GM23338 (cell line): Measurements from ENCODE around the gene LYST. TPM values are rescaled to one million over a fixed set of nuclear protein-coding genes. Genes with fewer than 3 reads are reported as not detected.

ENCODE experiments used
- ATAC-seq: fragments of 200-7000 bp; cut with Tn5 transposase; 3 replicates; pipeline ENCODE4 v1.9.1; 2020
- DNase-seq: peaks from one replicate; pipeline ENCODE4 v3.0.0-alpha.2; 2015; ENCODE audit warnings: low spot score
- H2AFZ ChIP-seq: fragments of 200-600 bp; sonication (generic); 2 replicates; pipeline ENCODE4 v1.8.0; 2016; ENCODE audit warnings: antibody characterized with exemption, mild to moderate bottlenecking, moderate library complexity
- H3F3A ChIP-seq: fragments of 200-600 bp; sonication (generic); replicated peaks from 2 replicates; pipeline ENCODE4 v1.8.0; 2017; ENCODE audit warnings: antibody characterized with exemption, mixed run types, low read depth
- H3K27ac ChIP-seq: fragments of 200-600 bp; sonication (generic); 2 replicates; pipeline ENCODE4 v1.6.1; 2016; ENCODE audit warnings: low read depth
- H3K27me3 ChIP-seq: fragments of 200-600 bp; sonication (generic); 2 replicates; pipeline ENCODE4 v1.8.0; 2016; ENCODE audit warnings: mild to moderate bottlenecking, mixed run types, moderate library complexity; ENCODE audit not compliant: insufficient read depth
- H3K36me3 ChIP-seq: fragments of 200-600 bp; sonication (generic); 2 replicates; pipeline ENCODE4 v1.8.0; 2016; ENCODE audit warnings: mild to moderate bottlenecking; ENCODE audit not compliant: insufficient read depth
- H3K4me1 ChIP-seq: fragments of 200-600 bp; sonication (generic); 2 replicates; pipeline ENCODE4 v1.8.0; 2016; ENCODE audit warnings: mild to moderate bottlenecking, moderate library complexity; ENCODE audit not compliant: insufficient read depth
- H3K4me2 ChIP-seq: fragments of 200-600 bp; sonication (generic); 2 replicates; pipeline ENCODE4 v1.7.1; 2017; ENCODE audit warnings: mixed run types
- H3K4me3 ChIP-seq: fragments of 200-600 bp; sonication (generic); 2 replicates; pipeline ENCODE4 v1.6.1; 2016; ENCODE audit warnings: mixed run types
- H3K79me2 ChIP-seq: fragments of 200-600 bp; sonication (generic); replicated peaks from 2 replicates; pipeline ENCODE4 v1.8.0; 2017; ENCODE audit warnings: mild to moderate bottlenecking; ENCODE audit not compliant: insufficient read depth
- H3K9me2 ChIP-seq: fragments of 200-600 bp; sonication (generic); 2 replicates; pipeline ENCODE4 v1.8.0; 2017; ENCODE audit not compliant: insufficient read depth
- H4K20me1 ChIP-seq: fragments of 200-600 bp; sonication (generic); replicated peaks from 2 replicates; pipeline ENCODE4 v1.8.0; 2017; ENCODE audit warnings: mild to moderate bottlenecking; ENCODE audit not compliant: insufficient read depth
- H3K27ac Mint-ChIP-seq: 2 replicates; pipeline ENCODE4 v1.8.0; 2020; ENCODE audit warnings: inconsistent platforms, mild to moderate bottlenecking, moderate library complexity, mixed read lengths
- H3K27me3 Mint-ChIP-seq: 3 replicates; pipeline ENCODE4 v1.8.0; 2022; ENCODE audit warnings: low read depth, mild to moderate bottlenecking, moderate library complexity, mixed read lengths, inconsistent platforms; ENCODE audit not compliant: insufficient read depth, poor library complexity
- H3K36me3 Mint-ChIP-seq: 3 replicates; pipeline ENCODE4 v1.8.0; 2021; ENCODE audit warnings: low read depth, mild to moderate bottlenecking, inconsistent platforms, moderate library complexity, mixed read lengths
- H3K4me1 Mint-ChIP-seq: 3 replicates; pipeline ENCODE4 v1.8.0; 2020; ENCODE audit warnings: mild to moderate bottlenecking, inconsistent platforms, mixed read lengths
- H3K4me3 Mint-ChIP-seq: 3 replicates; pipeline ENCODE4 v1.8.0; 2021; ENCODE audit warnings: moderate library complexity, mild to moderate bottlenecking, inconsistent platforms, mixed read lengths
- H3K9me3 Mint-ChIP-seq: 3 replicates; pipeline ENCODE4 v1.8.0; 2020; ENCODE audit warnings: moderate library complexity, mild to moderate bottlenecking, inconsistent platforms, mixed read lengths
- CTCF ChIP-seq, 2 experiments: fragments of 200-600 bp in 1 of 2; sonication (generic) in 1 of 2; conservative IDR thresholded peaks; 2 replicates each; pipeline versions ENCODE4 v1.5.1 to v1.6.1; 2016 to 2017; ENCODE audit warnings: antibody characterized with exemption in 2 of 2, low read depth in 2 of 2, mild to moderate bottlenecking in 2 of 2, moderate library complexity in 1 of 2
- ETS1 ChIP-seq: IDR thresholded peaks from 2 replicates; pipeline ENCODE4 v1.6.1; 2016; ENCODE audit warnings: antibody characterized with exemption
- EZH2 ChIP-seq: fragments of 200-600 bp; sonication (generic); IDR thresholded peaks from one replicate; pipeline ENCODE4 v1.8.0; 2017; ENCODE audit warnings: antibody characterized with exemption, mild to moderate bottlenecking, low read depth; ENCODE audit not compliant: unreplicated experiment
- EZH2phosphoT487 ChIP-seq: fragments of 200-600 bp; sonication (generic); IDR thresholded peaks from one replicate; pipeline ENCODE4 v1.8.1; 2018; ENCODE audit warnings: antibody characterized with exemption; ENCODE audit not compliant: unreplicated experiment
- JUNB ChIP-seq: IDR thresholded peaks from one replicate; pipeline ENCODE4 v1.6.1; 2016; ENCODE audit warnings: antibody characterized with exemption; ENCODE audit not compliant: unreplicated experiment
- POLR2AphosphoS5 ChIP-seq: IDR thresholded peaks from 2 replicates; pipeline ENCODE4 v1.6.1; 2016; ENCODE audit warnings: antibody characterized with exemption, low read depth
- STAT1 ChIP-seq: IDR thresholded peaks from one replicate; pipeline ENCODE4 v1.6.1; 2016; ENCODE audit warnings: antibody characterized with exemption; ENCODE audit not compliant: unreplicated experiment
- ZNF114 ChIP-seq: fragments of 250-450 bp; sonication (Bioruptor Pico); IDR thresholded peaks from 2 replicates; pipeline ENCODE4 v1.5.0; 2020; ENCODE audit warnings: mild to moderate bottlenecking, moderate library complexity
- ZNF462 ChIP-seq: fragments of 250-450 bp; sonication (Bioruptor Pico); IDR thresholded peaks from 2 replicates; pipeline ENCODE4 v1.5.0; 2020; ENCODE audit warnings: mild to moderate bottlenecking, moderate library complexity
- polyA plus RNA-seq: library from polyadenylated mRNA; unstranded; fragments of >200 nt; fragmentation: Nextera tagmentation; extraction: Ambion mirVana; gene quantifications from 2 replicates; pipeline ENCODE4 v1.2.1, GENCODE V29; 2016
- total RNA-seq: library from RNA; depleted of rRNA; stranded (reverse); fragments of >200 nt; shearing (Covaris generic); gene quantifications from 2 replicates; pipeline ENCODE4 v1.2.3, GENCODE V29; 2014

LYST gene
- total and polyA plus RNA-seq, 2 experiments from 2014 or later = 0.21 to 1.0 TPM

GRCh38 chr1:235617140-235617539, 249.6 kb downstream of the LYST start:
- DNase-seq = no peak
- Mint-ChIP-seq H3K4me1 (peaks cover 8% of the 10 kb centered on the region; the same call in 2 of the 3 replicates), H3K4me3 (no peak overlapping the region), H3K9me3 (no peaks in the 10 kb centered on the region), H3K27me3 (peaks cover 2% of the 10 kb centered on the region), H3K36me3 (peaks cover 7% of the 10 kb centered on the region), H3K27ac (no peak overlapping the region)
- no peak overlapping the region for H3K27ac ChIP-seq
- H3K4me3 ChIP-seq = no peak overlapping the region
- peaks cover 15% of the 10 kb centered on the region for H3K79me2 ChIP-seq
- ATAC-seq = no peak
- no peak overlapping the region for H3K4me2 ChIP-seq
- no peaks in the 10 kb centered on the region for H3F3A ChIP-seq
- no peaks in the 10 kb centered on the region for H3K27me3 ChIP-seq
- no peaks in the 10 kb centered on the region for H3K4me1 ChIP-seq
- H4K20me1 ChIP-seq = 0 out of 2 replicates have a peak, but pooled peaks cover 9% of the 10 kb centered on the region
- no peaks in the 10 kb centered on the region for H3K9me2 ChIP-seq
- no peak overlapping the region for H2AFZ ChIP-seq
- H3K36me3 ChIP-seq = no peaks in the 10 kb centered on the region
- TF ChIP-seq EZH2phosphoT487 = no peak
- TF ChIP-seq STAT1 = no peak
- TF ChIP-seq ETS1 = no peak

DNA sequence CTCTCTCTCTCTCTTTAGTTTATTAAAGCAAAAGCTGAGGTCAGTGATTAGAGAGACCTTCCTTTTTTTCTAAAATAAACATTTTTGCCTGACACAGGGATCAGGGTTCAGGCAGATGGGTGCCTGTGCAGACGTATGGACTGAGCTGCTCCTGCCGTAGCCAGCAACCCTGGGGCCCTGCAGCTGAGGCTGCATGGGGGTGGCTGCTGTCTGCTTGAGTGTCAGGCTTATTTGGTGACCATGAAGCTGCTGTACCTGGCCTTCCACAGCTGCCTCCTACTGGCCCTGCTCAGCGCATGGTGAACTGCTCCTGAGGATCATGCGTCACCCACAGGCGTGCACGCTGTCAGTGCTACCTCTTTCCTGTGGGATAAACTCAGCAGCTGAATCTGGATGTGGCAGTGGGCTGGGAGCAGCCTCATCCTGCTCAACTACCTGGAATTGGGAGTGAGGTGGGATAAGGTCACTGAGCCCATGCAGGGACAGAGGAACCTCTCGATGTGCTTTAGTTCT, 252.2 kb downstream of the LYST start:
- no peak overlapping the region for H2AFZ ChIP-seq
- H3K9me2 ChIP-seq = no peaks in the 10 kb centered on the region
- no peak overlapping the region for H3K4me3 ChIP-seq
- Mint-ChIP-seq H3K27me3 (peaks cover 2% of the 10 kb centered on the region), H3K9me3 (no peaks in the 10 kb centered on the region), H3K27ac (no peak overlapping the region), H3K4me1 (peaks cover 7% of the 10 kb centered on the region; the same call in 2 of the 3 replicates), H3K36me3 (peaks cover 6% of the 10 kb centered on the region), H3K4me3 (no peak overlapping the region)
- no peaks in the 10 kb centered on the region for H3K4me1 ChIP-seq
- H3K36me3 ChIP-seq = no peaks in the 10 kb centered on the region
- DNase-seq (no peak), ATAC-seq (peak; percentile 53)
- no peak overlapping the region for H3K4me2 ChIP-seq
- H3K27ac ChIP-seq = no peak overlapping the region
- no peaks in the 10 kb centered on the region for H3K79me2 ChIP-seq
- no peaks in the 10 kb centered on the region for H3K27me3 ChIP-seq
- 0 out of 2 replicates have a peak, but pooled peaks cover 9% of the 10 kb centered on the region for H4K20me1 ChIP-seq
- no peak for TF ChIP-seq EZH2
- no peak for TF ChIP-seq JUNB
- no peak for TF ChIP-seq ZNF114
- TF ChIP-seq CTCF (conservative IDR thresholded peaks at IDR 0.05; ENCODE audit: low read depth in 2 of 2) = peak in 1 of 2 experiments; percentile 17; a peak in 2 of 4 replicates
- TF ChIP-seq ZNF462 = no peak
- TF ChIP-seq POLR2AphosphoS5 = no peak
- H3F3A ChIP-seq = no peaks in the 10 kb centered on the region
